ENCODE measurements around the gene FCRLB. TPM values are rescaled to one million over a fixed set of nuclear protein-coding genes. Genes with fewer than 3 reads are reported as not detected.

FCRLB gene
- total and polyA plus RNA-seq, 5 experiments from 2014 or later: 0.77 to 2.1 (median 1.1) TPM

- DNase-seq (no peak), ATAC-seq (no peak)
- Mint-ChIP-seq H3K9me3 (no peaks in the 10 kb centered on the region), H3K4me1 (peaks cover 5 to 31% (median 13%) of the 10 kb centered on the region in 4 donors), H3K4me3 (no peak overlapping the region), H3K27ac (peak overlapping the region in 2 of 10 donors; percentile 26 to 70), H3K27me3 (peaks cover 0 to 6% (median 0%) of the 10 kb centered on the region in 5 donors), H3K36me3 (no peaks in the 10 kb centered on the region)
- POLR2A ChIA-PET: interaction anchor here (8.1 kb wide), 1 partner anchor 9 kb away, joined by 49 read pairs; no protein-coding TSS in a partner anchor
These were observed 14.5 kb downstream of the FCRLB start for GRCh38 chr1:161735837-161736236.

DNA sequence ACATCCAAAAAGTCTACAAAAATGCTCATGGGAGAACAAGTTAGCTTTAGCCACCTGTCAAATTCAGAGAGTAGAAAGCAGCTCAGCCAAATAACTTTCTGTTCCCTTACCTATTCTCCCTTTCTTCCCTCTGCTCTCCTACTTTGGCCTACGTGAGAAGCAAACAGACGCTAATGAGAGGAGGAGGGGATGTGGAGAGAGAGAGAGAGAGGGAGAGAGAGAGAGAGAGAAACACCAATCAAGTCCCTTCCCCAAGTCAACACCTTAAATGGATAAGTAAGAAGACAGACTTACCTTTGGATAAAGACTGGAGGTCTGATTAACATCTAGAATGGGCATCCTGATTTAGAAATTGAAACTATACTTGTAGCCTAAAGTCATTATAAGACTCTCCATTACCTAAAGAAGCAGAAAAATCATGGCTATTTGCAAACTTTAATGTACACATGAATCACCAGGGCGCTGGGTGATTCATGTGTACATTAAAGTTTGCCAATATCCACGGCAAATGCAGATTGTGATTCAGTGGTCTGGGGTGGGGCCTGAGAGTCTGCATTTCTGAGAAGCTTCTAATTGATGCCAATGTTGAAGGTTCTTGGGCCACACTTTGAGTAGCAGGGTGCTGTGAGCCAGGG lies 15.1 kb downstream of the FCRLB start:
- Mint-ChIP-seq H3K9me3 (no peaks in the 10 kb centered on the region), H3K4me3 (no peak overlapping the region), H3K27me3 (peaks cover 0 to 4% (median 0%) of the 10 kb centered on the region in 5 donors), H3K27ac (no peak overlapping the region), H3K36me3 (no peaks in the 10 kb centered on the region), H3K4me1 (peaks cover 6 to 38% (median 16%) of the 10 kb centered on the region in 4 donors)
- POLR2A ChIA-PET: interaction anchor here (8.1 kb wide), 1 partner anchor 10 kb away, joined by 49 read pairs; no protein-coding TSS in a partner anchor
- DNase-seq: no peak
- no peak for ATAC-seq

DNA sequence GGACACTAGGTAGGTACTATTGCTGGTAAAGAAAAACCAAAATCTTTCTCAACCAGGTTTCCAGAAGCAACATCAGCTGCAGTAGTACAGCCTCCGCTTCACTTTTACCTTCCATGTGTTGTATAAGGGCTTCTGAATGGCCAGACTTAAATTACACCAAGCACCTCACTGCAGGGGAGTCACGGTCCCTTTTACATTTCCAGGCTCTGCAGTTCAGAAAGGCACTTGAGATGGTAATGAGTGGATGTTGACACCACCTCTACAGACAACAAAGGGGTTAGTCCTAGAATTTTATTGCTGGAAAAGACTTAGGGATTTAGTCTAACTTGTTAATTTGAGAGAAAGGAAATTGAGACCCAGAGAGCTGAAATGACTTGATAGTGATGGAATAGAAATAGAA lies 16.3 kb downstream of the FCRLB start:
- Mint-ChIP-seq H3K4me1 (peaks cover 5 to 38% (median 16%) of the 10 kb centered on the region in 4 donors), H3K27ac (no peak overlapping the region), H3K9me3 (no peaks in the 10 kb centered on the region), H3K27me3 (no peaks in the 10 kb centered on the region), H3K36me3 (no peaks in the 10 kb centered on the region), H3K4me3 (no peak overlapping the region)
- POLR2A ChIA-PET: interaction anchor here (1.4 to 8.1 kb wide), 2 partner anchors 11 to 198 kb away, joined by 3 to 49 read pairs; no protein-coding TSS in a partner anchor
- no peak for DNase-seq
- no peak for ATAC-seq

- no peaks in the 10 kb centered on the region for H3K9me3 Mint-ChIP-seq
These were observed 17.4 kb downstream of the FCRLB start for GRCh38 chr1:161738627-161739287.

DNA sequence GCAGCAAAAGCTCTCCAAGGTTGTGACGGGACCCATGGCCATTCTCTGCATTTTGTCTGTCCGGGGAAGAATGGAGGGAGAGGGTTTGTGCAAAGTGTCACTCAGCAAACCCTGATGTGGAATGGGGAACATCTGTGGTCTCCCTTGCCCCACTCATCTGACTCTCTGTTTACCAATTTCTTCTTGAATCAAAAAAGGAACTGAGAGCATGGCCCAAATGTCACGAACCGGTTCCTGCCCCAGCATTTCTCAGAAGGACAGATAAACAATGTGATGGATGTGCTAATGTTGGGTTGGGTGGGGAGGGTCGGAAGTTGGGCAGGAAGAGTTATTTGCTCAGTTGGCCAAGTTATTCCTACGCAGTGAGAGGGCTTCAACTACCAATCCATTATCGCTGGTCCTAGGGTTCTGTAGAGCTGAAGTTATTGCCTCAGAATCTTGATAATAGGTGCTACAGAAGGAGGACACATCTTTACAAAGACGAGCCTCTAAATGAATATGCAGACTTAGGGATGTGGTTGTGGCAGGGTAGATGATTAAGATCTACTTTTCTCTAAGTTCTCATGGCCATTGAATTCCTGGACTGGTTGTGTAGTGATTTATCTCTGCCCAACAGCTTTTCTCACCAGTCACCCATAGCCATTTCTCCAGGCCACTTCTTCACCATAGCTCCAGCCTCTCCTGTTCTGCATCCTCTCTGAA lies 18.7 kb downstream of the FCRLB start:
- no peak for ATAC-seq
- Mint-ChIP-seq H3K9me3 (no peaks in the 10 kb centered on the region), H3K27ac (peak overlapping the region in 4 of 10 donors; percentile 8 to 74 (median 48)), H3K36me3 (no peaks in the 10 kb centered on the region), H3K4me3 (peak overlapping the region in 3 of 10 donors; percentile 4 to 24 (median 16)), H3K4me1 (peaks cover 7 to 47% (median 16%) of the 10 kb centered on the region in 4 donors), H3K27me3 (peaks cover 1 to 3% (median 3%) of the 10 kb centered on the region in 5 donors)
- DNase-seq: no peak
- POLR2A ChIA-PET: interaction anchor here (3.4 to 8.1 kb wide), 2 partner anchors 9 to 13 kb away, joined by 13 to 49 read pairs; partner anchors contain the start of gene DUSP12

More at GRCh38 chr1:161738627-161739287, 17.4 kb downstream of the FCRLB start:
- peaks cover 4 to 38% (median 16%) of the 10 kb centered on the region in 4 donors for H3K4me1 Mint-ChIP-seq
- POLR2A ChIA-PET: interaction anchor here (0.6 to 8.1 kb wide), 5 partner anchors 11 to 486 kb away, joined by 3 to 49 read pairs (median 5); partner anchors contain the start of gene DUSP12
- H3K4me3 Mint-ChIP-seq: peak overlapping the region in 7 of 10 donors; percentile 1 to 55 (median 47)
- DNase-seq (peak in 9 of 10 donors; percentile 15 to 79 (median 49)), ATAC-seq (peak; percentile 74 to 79)
- no peaks in the 10 kb centered on the region for H3K27me3 Mint-ChIP-seq
- H3K36me3 Mint-ChIP-seq: no peaks in the 10 kb centered on the region
- peak overlapping the region in 6 of 10 donors; percentile 16 to 74 (median 49) for H3K27ac Mint-ChIP-seq

DNA sequence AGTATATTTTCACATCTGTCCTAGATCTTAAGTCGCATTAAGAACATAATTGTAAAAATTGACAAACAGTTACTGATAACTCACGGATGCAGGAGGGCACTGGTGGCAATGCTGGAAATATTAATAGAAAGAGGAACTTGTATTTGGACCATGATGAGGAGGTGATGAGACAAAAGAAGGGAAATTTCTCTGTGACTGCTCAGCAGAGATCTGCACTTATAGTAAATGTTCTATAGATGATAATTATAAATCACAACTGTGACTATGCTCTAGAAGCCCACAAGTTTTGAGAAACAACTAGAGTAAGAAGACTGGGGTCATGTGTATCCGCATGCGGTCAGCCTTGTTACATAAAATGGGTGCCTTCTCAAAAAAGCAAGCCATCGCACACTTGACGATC lies 19.6 kb downstream of the FCRLB start:
- H3K4me3 Mint-ChIP-seq: no peak overlapping the region
- H3K36me3 Mint-ChIP-seq: no peaks in the 10 kb centered on the region
- peaks cover 7 to 47% (median 16%) of the 10 kb centered on the region in 4 donors for H3K4me1 Mint-ChIP-seq
- no peak for ATAC-seq
- H3K9me3 Mint-ChIP-seq: no peaks in the 10 kb centered on the region
- H3K27ac Mint-ChIP-seq: peak overlapping the region in 2 of 10 donors; percentile 0
- no peak for DNase-seq
- peaks cover 1 to 10% (median 7%) of the 10 kb centered on the region in 5 donors for H3K27me3 Mint-ChIP-seq
- POLR2A ChIA-PET: interaction anchor here (3.4 to 8.1 kb wide), 2 partner anchors 8 to 14 kb away, joined by 13 to 49 read pairs; partner anchors contain the start of gene DUSP12

GRCh38 chr1:161743231-161743630 lies 21.9 kb downstream of the FCRLB start:
- Mint-ChIP-seq H3K36me3 (no peaks in the 10 kb centered on the region), H3K4me3 (no peak overlapping the region), H3K27ac (no peak overlapping the region), H3K4me1 (peaks cover 9 to 49% (median 24%) of the 10 kb centered on the region in 4 donors), H3K9me3 (no peaks in the 10 kb centered on the region), H3K27me3 (peaks cover 1 to 10% (median 7%) of the 10 kb centered on the region in 5 donors)
- POLR2A ChIA-PET: interaction anchor here (0.6 to 1.2 kb wide), 2 partner anchors 17 to 355 kb away, joined by 3 read pairs; no protein-coding TSS in a partner anchor
- DNase-seq (no peak), ATAC-seq (no peak)

DNA sequence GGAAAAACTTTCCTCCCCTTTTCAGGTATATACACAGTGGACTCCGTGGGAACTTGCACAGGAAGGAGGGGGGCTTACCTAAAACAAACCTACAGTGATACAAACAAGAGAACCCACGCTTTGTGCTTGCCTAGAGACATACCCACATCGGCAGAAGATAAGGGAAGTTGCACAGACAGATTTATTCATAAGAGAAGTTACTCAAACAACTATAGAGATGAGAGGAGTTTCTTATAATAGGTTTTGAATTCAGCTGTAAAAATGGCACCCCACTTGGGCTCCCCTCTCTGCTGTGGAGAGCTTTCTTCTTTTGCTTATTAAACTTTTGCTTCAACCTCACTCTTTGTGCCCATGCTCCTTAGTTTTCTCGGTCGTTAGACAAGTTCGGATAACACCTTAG lies 26.5 kb downstream of the FCRLB start:
- POLR2A ChIA-PET: interaction anchor here (3.7 kb wide), 1 partner anchor 21 kb away, joined by 40 read pairs; no protein-coding TSS in a partner anchor
- H3K36me3 Mint-ChIP-seq: peaks cover 0 to 21% (median 8%) of the 10 kb centered on the region in 3 donors
- no peak for DNase-seq
- no peak for ATAC-seq
- H3K27ac Mint-ChIP-seq: peak overlapping the region in 3 of 10 donors; percentile 15 to 96 (median 34)
- peak overlapping the region in 3 of 10 donors; percentile 24 to 43 (median 24) for H3K4me3 Mint-ChIP-seq
- peaks cover 1 to 10% (median 7%) of the 10 kb centered on the region in 5 donors for H3K27me3 Mint-ChIP-seq
- no peaks in the 10 kb centered on the region for H3K9me3 Mint-ChIP-seq
- H3K4me1 Mint-ChIP-seq: peaks cover 11 to 40% (median 37%) of the 10 kb centered on the region in 4 donors

DNA sequence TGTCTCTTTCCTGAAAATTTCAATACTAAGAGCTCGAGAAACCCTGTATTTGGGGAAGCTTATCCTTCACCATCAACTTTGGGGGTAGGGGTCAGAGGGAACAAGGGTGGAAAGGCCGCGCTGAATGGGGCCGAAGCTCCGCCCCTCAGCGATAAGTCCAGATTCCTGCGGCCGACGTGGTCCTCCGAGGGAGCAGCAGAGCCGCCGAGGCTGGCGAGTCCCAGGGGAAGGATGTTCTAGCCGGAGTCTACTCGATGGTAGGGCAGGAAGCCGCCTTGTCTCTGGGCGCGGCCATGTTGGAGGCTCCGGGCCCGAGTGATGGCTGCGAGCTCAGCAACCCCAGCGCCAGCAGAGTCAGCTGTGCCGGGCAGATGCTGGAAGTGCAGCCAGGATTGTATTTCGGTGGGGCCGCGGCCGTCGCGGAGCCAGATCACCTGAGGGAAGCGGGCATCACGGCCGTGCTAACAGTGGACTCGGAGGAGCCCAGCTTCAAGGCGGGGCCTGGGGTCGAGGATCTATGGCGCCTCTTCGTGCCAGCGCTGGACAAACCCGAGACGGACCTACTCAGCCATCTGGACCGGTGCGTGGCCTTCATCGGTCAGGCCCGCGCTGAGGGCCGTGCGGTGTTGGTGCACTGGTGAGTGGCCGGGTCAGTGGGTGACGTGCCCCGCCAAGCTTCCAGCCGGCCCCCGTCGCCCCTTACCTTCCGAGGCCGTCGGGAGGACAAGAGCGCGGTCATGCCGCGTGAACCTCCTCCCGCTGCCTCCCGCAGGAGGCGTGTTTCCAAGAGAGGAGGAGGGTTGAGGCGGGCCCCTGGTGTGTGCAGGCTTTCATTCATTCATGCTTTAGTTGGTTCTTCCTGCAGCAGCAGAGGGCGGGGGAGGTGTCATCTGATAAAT lies 28.4 kb downstream of the FCRLB start, which contains the start of gene DUSP12:
Gene DUSP12, plus strand, starts transcription at position 278 of the 899 bp plus-strand sequence. Its CDS starts 16 bp downstream, at position 294.
- DNase-seq: peak; percentile 68 to 91 (median 84)
- peaks cover 1 to 10% (median 7%) of the 10 kb centered on the region in 5 donors for H3K27me3 Mint-ChIP-seq
- no peaks in the 10 kb centered on the region for H3K9me3 Mint-ChIP-seq
- peak; percentile 97 to 98 for ATAC-seq
- POLR2A ChIA-PET: interaction anchor here (0.6 to 3.7 kb wide), 11 partner anchors 9 to 348 kb away, joined by 3 to 40 read pairs (median 4); no protein-coding TSS in a partner anchor
- peaks cover 9 to 38% (median 20%) of the 10 kb centered on the region in 3 donors for H3K36me3 Mint-ChIP-seq
- H3K27ac Mint-ChIP-seq: peak within 1 kb of the TSS; percentile 96 to 99 (median 97)
- peak within 1 kb of the TSS; percentile 98 to 100 (median 99) for H3K4me3 Mint-ChIP-seq
- H3K4me1 Mint-ChIP-seq: peaks cover 16 to 50% (median 39%) of the 10 kb centered on the region in 4 donors

GRCh38 chr1:161763522-161764098 lies 42.3 kb downstream of the FCRLB start:
- DNase-seq (peak; percentile 16 to 73 (median 47)), ATAC-seq (peak; percentile 67 to 70)
- POLR2A ChIA-PET: interaction anchor here (0.6 kb wide), 1 partner anchor 364 kb away, joined by 3 read pairs; no protein-coding TSS in a partner anchor
- Mint-ChIP-seq H3K4me3 (peak overlapping the region; percentile 38 to 80 (median 74)), H3K27ac (peak overlapping the region in 8 of 10 donors; percentile 7 to 87 (median 52)), H3K27me3 (no peaks in the 10 kb centered on the region), H3K9me3 (no peaks in the 10 kb centered on the region), H3K4me1 (peaks cover 12 to 37% (median 34%) of the 10 kb centered on the region in 4 donors), H3K36me3 (peaks cover 2 to 4% (median 3%) of the 10 kb centered on the region in 3 donors)
